Measurements from ENCODE around the gene NRBP1.

NRBP1 gene

DNA sequence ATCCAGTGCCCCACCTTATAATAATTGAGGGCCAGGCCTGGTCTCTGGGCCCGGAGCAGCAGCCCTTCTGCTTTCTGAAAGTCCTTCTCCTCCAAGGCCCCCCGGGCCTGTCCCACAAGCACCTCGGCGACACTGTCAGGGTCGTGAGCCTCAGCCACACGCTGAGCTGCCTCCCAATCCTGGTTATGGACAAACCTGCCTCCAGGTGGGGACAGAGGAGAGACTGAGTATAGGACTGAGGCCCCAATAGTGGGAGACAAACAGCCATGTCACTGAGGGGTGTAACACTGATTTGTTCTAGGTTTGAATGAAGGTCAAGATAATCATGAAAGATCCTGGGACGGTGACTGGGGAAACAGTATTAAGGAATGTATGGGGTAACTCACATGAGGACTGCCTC, 25.5 kb downstream of the NRBP1 start:
- Histone ChIP-seq H3K9ac (ENCODE audit: low read length) (no peak overlapping the region), H3K79me2 (ENCODE audit: insufficient read depth, low read length) (no peaks in the 10 kb centered on the region), H3K4me3 (ENCODE audit: low read depth, low read length, poor library complexity, severe bottlenecking) (no peak overlapping the region), H3K27ac (ENCODE audit: low read depth, low read length, poor library complexity, severe bottlenecking) (no peak overlapping the region), H3K4me1 (ENCODE audit: insufficient read depth, low read length, severe bottlenecking) (no peaks in the 10 kb centered on the region), H3K27me3 (ENCODE audit: insufficient read depth, low read length) (no peaks in the 10 kb centered on the region), H3K9me2 (ENCODE audit: low read depth, low read length) (no peaks in the 10 kb centered on the region), H3K9me3 (ENCODE audit: low read length) (no peaks in the 10 kb centered on the region), H3F3A (ENCODE audit: insufficient read depth, low read length) (no peaks in the 10 kb centered on the region), H3K4me2 (ENCODE audit: low read length) (no peak overlapping the region), H3K36me3 (ENCODE audit: insufficient read depth, low read length) (peaks cover 14% of the 10 kb centered on the region; the same call in 1 of the 2 replicates), H2AFZ (ENCODE audit: low read length) (no peak overlapping the region), H4K20me1 (ENCODE audit: insufficient read depth, low read length) (no peaks in the 10 kb centered on the region)
- no peak for TF ChIP-seq EZH2 (IDR thresholded peaks at IDR 0.05; ENCODE audit: borderline replicate concordance, low read length)
- TF ChIP-seq, protein P1, sequence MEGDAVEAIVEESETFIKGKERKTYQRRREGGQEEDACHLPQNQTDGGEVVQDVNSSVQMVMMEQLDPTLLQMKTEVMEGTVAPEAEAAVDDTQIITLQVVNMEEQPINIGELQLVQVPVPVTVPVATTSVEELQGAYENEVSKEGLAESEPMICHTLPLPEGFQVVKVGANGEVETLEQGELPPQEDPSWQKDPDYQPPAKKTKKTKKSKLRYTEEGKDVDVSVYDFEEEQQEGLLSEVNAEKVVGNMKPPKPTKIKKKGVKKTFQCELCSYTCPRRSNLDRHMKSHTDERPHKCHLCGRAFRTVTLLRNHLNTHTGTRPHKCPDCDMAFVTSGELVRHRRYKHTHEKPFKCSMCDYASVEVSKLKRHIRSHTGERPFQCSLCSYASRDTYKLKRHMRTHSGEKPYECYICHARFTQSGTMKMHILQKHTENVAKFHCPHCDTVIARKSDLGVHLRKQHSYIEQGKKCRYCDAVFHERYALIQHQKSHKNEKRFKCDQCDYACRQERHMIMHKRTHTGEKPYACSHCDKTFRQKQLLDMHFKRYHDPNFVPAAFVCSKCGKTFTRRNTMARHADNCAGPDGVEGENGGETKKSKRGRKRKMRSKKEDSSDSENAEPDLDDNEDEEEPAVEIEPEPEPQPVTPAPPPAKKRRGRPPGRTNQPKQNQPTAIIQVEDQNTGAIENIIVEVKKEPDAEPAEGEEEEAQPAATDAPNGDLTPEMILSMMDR (IDR thresholded peaks at IDR 0.05; ENCODE audit: low read length), result no peak

DNA sequence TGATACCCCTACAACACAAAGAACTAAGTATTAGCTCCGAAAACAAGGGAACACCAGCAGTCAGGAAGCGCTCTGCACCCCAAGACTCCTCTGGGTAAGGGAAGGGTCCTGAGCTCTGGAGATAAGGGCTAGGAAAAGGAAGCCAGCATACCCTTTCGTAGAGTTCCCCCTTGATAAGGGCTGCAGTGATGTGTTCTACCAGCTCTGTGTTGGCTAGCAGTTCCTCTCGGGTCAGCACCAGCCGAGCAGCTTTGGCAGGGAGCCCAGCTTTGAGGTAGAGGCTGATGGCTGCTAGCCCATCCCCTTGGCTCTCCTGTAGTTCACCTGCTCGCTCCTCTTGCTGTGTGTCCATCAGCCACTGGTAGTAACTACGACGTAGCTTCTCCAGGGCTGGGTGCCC, 32.7 kb downstream of the NRBP1 start:
- Histone ChIP-seq H3K4me2 (ENCODE audit: low read length) (no peak overlapping the region), H3K36me3 (ENCODE audit: insufficient read depth, low read length) (no peaks in the 10 kb centered on the region), H3K9me2 (ENCODE audit: low read depth, low read length) (no peaks in the 10 kb centered on the region), H3K4me3 (ENCODE audit: low read depth, low read length, poor library complexity, severe bottlenecking) (no peak overlapping the region), H3K9ac (ENCODE audit: low read length) (no peak overlapping the region), H2AFZ (ENCODE audit: low read length) (no peak overlapping the region), H3K27ac (ENCODE audit: low read depth, low read length, poor library complexity, severe bottlenecking) (no peak overlapping the region), H4K20me1 (ENCODE audit: insufficient read depth, low read length) (no peaks in the 10 kb centered on the region), H3K79me2 (ENCODE audit: insufficient read depth, low read length) (no peaks in the 10 kb centered on the region), H3K9me3 (ENCODE audit: low read length) (no peaks in the 10 kb centered on the region), H3K27me3 (ENCODE audit: insufficient read depth, low read length) (no peaks in the 10 kb centered on the region), H3F3A (ENCODE audit: insufficient read depth, low read length) (no peaks in the 10 kb centered on the region), H3K4me1 (ENCODE audit: insufficient read depth, low read length, severe bottlenecking) (no peaks in the 10 kb centered on the region)
- TF ChIP-seq EZH2 (IDR thresholded peaks at IDR 0.05; ENCODE audit: borderline replicate concordance, low read length), result no peak
- TF ChIP-seq, protein P1 (IDR thresholded peaks at IDR 0.05; ENCODE audit: low read length), result no peak

DNA sequence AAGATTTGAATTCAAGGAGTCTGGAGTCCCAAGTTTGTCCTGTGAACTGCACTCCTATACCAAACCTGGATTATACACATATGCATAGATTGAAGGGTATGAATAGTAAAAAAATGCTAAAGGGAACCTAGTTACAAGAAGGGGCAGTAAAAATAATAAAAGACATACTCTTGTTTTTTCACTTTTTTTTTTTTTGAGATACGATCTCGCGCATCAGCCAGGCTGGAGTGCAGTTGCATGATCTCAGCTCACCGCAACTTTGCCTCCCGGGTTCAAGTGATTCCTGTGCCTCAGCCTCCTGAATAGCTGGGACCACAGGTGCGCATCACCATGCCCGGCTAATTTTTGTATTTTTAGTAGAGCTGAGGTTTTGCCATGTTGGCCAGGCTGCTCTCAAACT, 36.0 kb downstream of the NRBP1 start:
- Histone ChIP-seq H3K79me2 (ENCODE audit: insufficient read depth, low read length) (no peaks in the 10 kb centered on the region), H3K4me3 (ENCODE audit: low read depth, low read length, poor library complexity, severe bottlenecking) (no peak overlapping the region), H3K4me1 (ENCODE audit: insufficient read depth, low read length, severe bottlenecking) (no peaks in the 10 kb centered on the region), H3K36me3 (ENCODE audit: insufficient read depth, low read length) (no peaks in the 10 kb centered on the region), H3K27me3 (ENCODE audit: insufficient read depth, low read length) (no peaks in the 10 kb centered on the region), H3K27ac (ENCODE audit: low read depth, low read length, poor library complexity, severe bottlenecking) (no peak overlapping the region), H3K9me2 (ENCODE audit: low read depth, low read length) (no peaks in the 10 kb centered on the region), H4K20me1 (ENCODE audit: insufficient read depth, low read length) (no peaks in the 10 kb centered on the region), H3K9me3 (ENCODE audit: low read length) (no peaks in the 10 kb centered on the region), H3K4me2 (ENCODE audit: low read length) (no peak overlapping the region), H3K9ac (ENCODE audit: low read length) (no peak overlapping the region), H3F3A (ENCODE audit: insufficient read depth, low read length) (no peaks in the 10 kb centered on the region), H2AFZ (ENCODE audit: low read length) (no peak overlapping the region)
- TF ChIP-seq EZH2 (IDR thresholded peaks at IDR 0.05; ENCODE audit: borderline replicate concordance, low read length), result no peak
- TF ChIP-seq, protein P1 (IDR thresholded peaks at IDR 0.05; ENCODE audit: low read length), result no peak

All from OCI-LY1 (cell line).